ENCODE results near the gene FBLN1.

Gene FBLN1

GRCh38 chr22:45518580-45518991 lies 15.9 kb downstream of the FBLN1 start:
- H3K27ac ChIP-seq = no peak overlapping the region
- TF ChIP-seq CTCF (IDR thresholded peaks at IDR 0.05) = no peak

DNA sequence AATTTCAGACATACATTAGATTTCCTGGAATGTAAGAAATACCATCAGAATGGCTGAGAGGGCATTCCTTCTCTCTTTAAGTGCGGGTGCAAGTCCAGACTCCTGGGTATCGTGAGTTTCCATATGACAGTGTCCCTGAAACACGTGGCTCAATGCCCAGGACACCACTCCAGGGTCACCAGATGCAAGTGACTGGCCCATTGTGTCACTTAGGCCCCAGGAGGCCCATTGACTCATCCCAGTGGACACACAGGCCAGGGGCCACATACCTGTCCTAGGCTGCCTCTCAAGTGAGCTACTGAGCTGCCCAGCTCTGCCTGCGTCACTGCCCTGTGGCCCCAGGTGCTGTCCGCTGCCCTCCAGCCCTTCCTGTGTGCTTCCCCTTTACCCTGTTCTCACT lies 18.5 kb downstream of the FBLN1 start:
- H3K4me1 ChIP-seq (ENCODE audit: control insufficient read depth in 1 of 2, insufficient read depth in 1 of 2, low read depth in 1 of 2, low read length in 1 of 2) = no peaks in the 10 kb centered on the region
- TF ChIP-seq CTCF (IDR thresholded peaks at IDR 0.05) = no peak
- no peak overlapping the region for H3K4me3 ChIP-seq (ENCODE audit: low read depth in 1 of 2, low read length in 1 of 2)
- H3K36me3 ChIP-seq = no peaks in the 10 kb centered on the region
- H3K27ac ChIP-seq = no peak overlapping the region
- no peaks in the 10 kb centered on the region for H3K9me3 ChIP-seq
- no peaks in the 10 kb centered on the region for H3K27me3 ChIP-seq

More at GRCh38 chr22:45518580-45518991, 15.9 kb downstream of the FBLN1 start:
- Histone ChIP-seq H3K4me1 (ENCODE audit: control insufficient read depth in 1 of 2, insufficient read depth in 1 of 2, low read depth in 1 of 2, low read length in 1 of 2) (no peaks in the 10 kb centered on the region), H3K36me3 (no peaks in the 10 kb centered on the region), H3K9me3 (no peaks in the 10 kb centered on the region), H3K4me3 (ENCODE audit: low read depth in 1 of 2, low read length in 1 of 2) (no peak overlapping the region), H3K27me3 (no peaks in the 10 kb centered on the region)

- H3K9me3 ChIP-seq = no peaks in the 10 kb centered on the region
- no peak overlapping the region for H3K27ac ChIP-seq
- no peaks in the 10 kb centered on the region for H3K27me3 ChIP-seq
- no peaks in the 10 kb centered on the region for H3K36me3 ChIP-seq
- TF ChIP-seq CTCF (IDR thresholded peaks at IDR 0.05) = no peak
- no peak overlapping the region for H3K4me3 ChIP-seq (ENCODE audit: low read depth in 1 of 2, low read length in 1 of 2)
- H3K4me1 ChIP-seq (ENCODE audit: control insufficient read depth in 1 of 2, insufficient read depth in 1 of 2, low read depth in 1 of 2, low read length in 1 of 2) = no peaks in the 10 kb centered on the region
These were observed 19.8 kb downstream of the FBLN1 start for GRCh38 chr22:45522462-45522861.

DNA sequence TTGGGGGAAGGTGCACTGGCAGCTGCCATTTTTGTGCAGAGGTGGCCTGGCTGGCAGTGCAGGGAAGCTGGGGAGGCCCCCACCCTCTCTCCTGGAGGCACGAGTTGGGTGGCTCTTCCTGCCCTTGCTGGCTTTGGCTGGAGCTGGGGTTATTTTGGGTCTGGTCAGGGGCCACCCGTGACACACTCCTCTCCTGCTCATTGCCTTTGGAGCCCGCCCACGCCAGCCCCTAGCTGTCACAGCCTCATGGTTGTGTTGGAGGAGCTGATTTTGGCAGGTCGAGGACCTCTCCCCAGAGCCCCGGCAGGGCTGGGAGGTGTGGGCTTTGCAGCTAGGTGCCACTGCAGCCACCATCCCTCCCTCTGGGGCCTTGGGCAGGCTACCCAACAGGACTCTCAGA lies 21.5 kb downstream of the FBLN1 start:
- no peaks in the 10 kb centered on the region for H3K4me1 ChIP-seq (ENCODE audit: control insufficient read depth in 1 of 2, insufficient read depth in 1 of 2, low read depth in 1 of 2, low read length in 1 of 2)
- no peaks in the 10 kb centered on the region for H3K9me3 ChIP-seq
- no peak overlapping the region for H3K27ac ChIP-seq
- no peak for TF ChIP-seq CTCF (IDR thresholded peaks at IDR 0.05)
- no peaks in the 10 kb centered on the region for H3K27me3 ChIP-seq
- no peak overlapping the region for H3K4me3 ChIP-seq (ENCODE audit: low read depth in 1 of 2, low read length in 1 of 2)
- no peaks in the 10 kb centered on the region for H3K36me3 ChIP-seq

DNA sequence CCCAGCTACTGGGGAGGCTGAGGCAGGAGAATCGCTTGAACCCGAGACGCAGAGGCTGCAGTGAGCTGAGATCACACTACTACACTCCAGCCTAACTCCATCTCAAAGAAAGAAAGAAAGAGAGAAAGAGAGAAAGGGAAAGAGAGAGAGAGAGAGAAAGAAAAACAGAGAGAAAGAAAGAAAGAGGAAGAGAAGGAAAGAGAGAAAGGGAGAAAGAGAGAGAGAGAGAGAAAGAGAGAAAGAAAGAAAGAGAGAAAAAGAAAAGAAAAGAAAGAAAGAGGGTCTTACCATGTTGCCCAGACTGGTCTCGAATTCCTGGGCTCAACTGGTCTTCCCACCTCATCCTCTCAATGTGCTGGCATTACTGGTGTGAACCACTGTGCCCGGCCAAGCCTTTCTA lies 22.3 kb downstream of the FBLN1 start:
- Histone ChIP-seq H3K27ac (no peak overlapping the region), H3K4me1 (ENCODE audit: control insufficient read depth in 1 of 2, insufficient read depth in 1 of 2, low read depth in 1 of 2, low read length in 1 of 2) (no peaks in the 10 kb centered on the region), H3K9me3 (no peaks in the 10 kb centered on the region), H3K36me3 (no peaks in the 10 kb centered on the region), H3K4me3 (ENCODE audit: low read depth in 1 of 2, low read length in 1 of 2) (no peak overlapping the region), H3K27me3 (no peaks in the 10 kb centered on the region)
- no peak for TF ChIP-seq CTCF (IDR thresholded peaks at IDR 0.05)

DNA sequence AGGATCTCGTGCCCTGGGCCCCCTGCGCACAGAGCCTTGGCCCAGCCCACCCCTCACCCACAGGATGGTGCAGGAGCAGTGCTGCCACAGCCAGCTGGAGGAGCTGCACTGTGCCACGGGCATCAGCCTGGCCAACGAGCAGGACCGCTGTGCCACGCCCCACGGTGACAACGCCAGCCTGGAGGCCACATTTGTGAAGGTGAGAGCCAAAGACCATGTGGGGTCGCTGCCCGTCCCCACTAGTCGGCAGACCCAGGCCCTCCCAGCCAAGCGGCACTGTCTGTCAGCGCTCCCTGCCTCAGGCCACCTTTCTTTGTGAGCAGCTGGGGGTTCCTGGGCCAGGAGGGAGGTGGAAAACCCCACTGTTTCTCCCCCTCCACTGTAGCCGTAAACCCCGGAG lies 22.8 kb downstream of the FBLN1 start:
- H3K27ac ChIP-seq = no peak overlapping the region
- no peaks in the 10 kb centered on the region for H3K27me3 ChIP-seq
- H3K36me3 ChIP-seq = no peaks in the 10 kb centered on the region
- no peaks in the 10 kb centered on the region for H3K9me3 ChIP-seq
- TF ChIP-seq CTCF (IDR thresholded peaks at IDR 0.05) = no peak
- H3K4me3 ChIP-seq (ENCODE audit: low read depth in 1 of 2, low read length in 1 of 2) = no peak overlapping the region
- no peaks in the 10 kb centered on the region for H3K4me1 ChIP-seq (ENCODE audit: control insufficient read depth in 1 of 2, insufficient read depth in 1 of 2, low read depth in 1 of 2, low read length in 1 of 2)

Data from neutrophil (primary cell).